IgD-negative memory B cell (primary cell): ENCODE measurements around the gene MAGEB3. TPM values are rescaled to one million over a fixed set of nuclear protein-coding genes. Genes with fewer than 3 reads are reported as not detected.
"Not testable (repeated sequence)": the region's sequence is repeated elsewhere in the genome, so short reads cannot be mapped to it uniquely, and the experiment has no call there.

Source experiments
- H3K27ac Mint-ChIP-seq, 3 donors: one replicate each; pipeline ENCODE4 v1.8.0; 2020 to 2022; ENCODE audit warnings: mild to moderate bottlenecking in 3 of 3, mixed read lengths in 3 of 3, moderate library complexity in 1 of 3
- H3K27me3 Mint-ChIP-seq: one replicate; pipeline ENCODE4 v1.8.0; 2021; ENCODE audit warnings: mixed read lengths
- H3K36me3 Mint-ChIP-seq: one replicate; pipeline ENCODE4 v1.8.0; 2020; ENCODE audit warnings: mild to moderate bottlenecking, mixed read lengths
- H3K4me1 Mint-ChIP-seq, 3 donors: one replicate each; pipeline ENCODE4 v1.8.0; 2020 to 2022; ENCODE audit warnings: mixed read lengths in 3 of 3, mild to moderate bottlenecking in 1 of 3
- H3K4me3 Mint-ChIP-seq, 4 donors: one replicate each; pipeline ENCODE4 v1.8.0; 2020 to 2022; ENCODE audit warnings: mild to moderate bottlenecking in 4 of 4, mixed read lengths in 4 of 4, moderate library complexity in 3 of 4
- H3K9me3 Mint-ChIP-seq, 3 donors: one replicate each; pipeline ENCODE4 v1.8.0; 2020 to 2021; ENCODE audit warnings: mixed read lengths in 3 of 3, mild to moderate bottlenecking in 1 of 3
- polyA plus RNA-seq: library from polyadenylated mRNA; unstranded; fragments of 300-500 nt; fragmentation: Illumina TruSeq; gene quantifications from one replicate; pipeline ENCODE4 v1.2.3, GENCODE V29; 2021

Gene MAGEB3
- polyA plus RNA-seq = not detected

GRCh38 chrX:30230395-30230794, at the start of gene MAGEB3:
MAGEB3 (plus strand) TSS chrX:30230657; CDS start chrX:30235925, 5,268 bp downstream.
- no peaks in the 10 kb centered on the region for H3K4me1 Mint-ChIP-seq
- H3K4me3 Mint-ChIP-seq = no peak within 1 kb of the TSS
- H3K27ac Mint-ChIP-seq = no peak within 1 kb of the TSS
- H3K27me3 Mint-ChIP-seq = no peaks in the 10 kb centered on the region
- H3K9me3 Mint-ChIP-seq = no peaks in the 10 kb centered on the region
- H3K36me3 Mint-ChIP-seq = no peaks in the 10 kb centered on the region

GRCh38 chrX:30181353-30181752, 49.1 kb upstream of the MAGEB3 start:
- Mint-ChIP-seq H3K4me1 (no peaks in the 10 kb centered on the region), H3K9me3 (peaks cover 0 to 6% (median 0%) of the 10 kb centered on the region in 3 donors), H3K4me3 (no peak overlapping the region), H3K36me3 (no peaks in the 10 kb centered on the region), H3K27me3 (peaks cover 7% of the 10 kb centered on the region), H3K27ac (no peak overlapping the region)

GRCh38 chrX:30183554-30183953, 46.9 kb upstream of the MAGEB3 start:
- Mint-ChIP-seq H3K36me3 (no peaks in the 10 kb centered on the region), H3K27me3 (peaks cover 5% of the 10 kb centered on the region), H3K4me1 (no peaks in the 10 kb centered on the region), H3K27ac (no peak overlapping the region), H3K9me3 (peaks cover 0 to 6% (median 0%) of the 10 kb centered on the region in 3 donors), H3K4me3 (no peak overlapping the region)

GRCh38 chrX:30190426-30190825, 40.0 kb upstream of the MAGEB3 start:
- Mint-ChIP-seq H3K27me3 (peaks cover 8% of the 10 kb centered on the region), H3K27ac (no peak overlapping the region), H3K9me3 (no peaks in the 10 kb centered on the region), H3K36me3 (no peaks in the 10 kb centered on the region), H3K4me1 (peaks cover 0 to 1% (median 0%) of the 10 kb centered on the region in 3 donors), H3K4me3 (no peak overlapping the region)

- not testable (repeated sequence) for H3K9me3 Mint-ChIP-seq, H3K27ac Mint-ChIP-seq, H3K36me3 Mint-ChIP-seq, H3K4me3 Mint-ChIP-seq, H3K4me1 Mint-ChIP-seq, H3K27me3 Mint-ChIP-seq
These were observed 36.5 kb upstream of the MAGEB3 start for GRCh38 chrX:30193910-30194309.

- Mint-ChIP-seq H3K27ac (no peak overlapping the region), H3K4me1 (peaks cover 0 to 1% (median 0%) of the 10 kb centered on the region in 3 donors), H3K4me3 (no peak overlapping the region), H3K27me3 (peaks cover 9% of the 10 kb centered on the region), H3K9me3 (no peaks in the 10 kb centered on the region), H3K36me3 (no peaks in the 10 kb centered on the region)
These were observed 34.1 kb upstream of the MAGEB3 start for GRCh38 chrX:30196322-30196721.

- Mint-ChIP-seq H3K4me1 (no peaks in the 10 kb centered on the region), H3K27ac (no peak overlapping the region), H3K9me3 (no peaks in the 10 kb centered on the region), H3K4me3 (no peak overlapping the region), H3K36me3 (no peaks in the 10 kb centered on the region), H3K27me3 (peaks cover 1% of the 10 kb centered on the region)
These were observed 18.3 kb upstream of the MAGEB3 start for GRCh38 chrX:30212172-30212571.

GRCh38 chrX:30215357-30215843, 15.1 kb upstream of the MAGEB3 start, which contains the start of gene MAGEB2:
MAGEB2 (plus strand) TSS chrX:30215563; CDS start chrX:30218581, 3,018 bp downstream.
- Mint-ChIP-seq H3K27me3 (peaks cover 1% of the 10 kb centered on the region), H3K4me3 (no peak within 1 kb of the TSS), H3K4me1 (no peaks in the 10 kb centered on the region), H3K9me3 (no peaks in the 10 kb centered on the region), H3K36me3 (no peaks in the 10 kb centered on the region), H3K27ac (no peak within 1 kb of the TSS)

- Mint-ChIP-seq H3K27ac (no peak overlapping the region), H3K4me3 (no peak overlapping the region), H3K27me3 (no peaks in the 10 kb centered on the region), H3K9me3 (no peaks in the 10 kb centered on the region), H3K4me1 (no peaks in the 10 kb centered on the region), H3K36me3 (no peaks in the 10 kb centered on the region)
These were observed 13.0 kb upstream of the MAGEB3 start for GRCh38 chrX:30217465-30217864.

GRCh38 chrX:30219372-30219771, 11.1 kb upstream of the MAGEB3 start:
- Mint-ChIP-seq H3K36me3 (no peaks in the 10 kb centered on the region), H3K27me3 (no peaks in the 10 kb centered on the region), H3K9me3 (no peaks in the 10 kb centered on the region), H3K4me3 (no peak overlapping the region), H3K4me1 (no peaks in the 10 kb centered on the region), H3K27ac (no peak overlapping the region)

GRCh38 chrX:30220661-30221060, 9.8 kb upstream of the MAGEB3 start:
- H3K27ac Mint-ChIP-seq = no peak overlapping the region
- no peaks in the 10 kb centered on the region for H3K36me3 Mint-ChIP-seq
- H3K4me3 Mint-ChIP-seq = no peak overlapping the region
- no peaks in the 10 kb centered on the region for H3K4me1 Mint-ChIP-seq
- H3K27me3 Mint-ChIP-seq = no peaks in the 10 kb centered on the region
- no peaks in the 10 kb centered on the region for H3K9me3 Mint-ChIP-seq

GRCh38 chrX:30224536-30224935, 5.9 kb upstream of the MAGEB3 start:
- Mint-ChIP-seq H3K4me3 (no peak overlapping the region), H3K36me3 (no peaks in the 10 kb centered on the region), H3K4me1 (no peaks in the 10 kb centered on the region), H3K27ac (no peak overlapping the region), H3K27me3 (no peaks in the 10 kb centered on the region), H3K9me3 (no peaks in the 10 kb centered on the region)

GRCh38 chrX:30228526-30228925, 1.9 kb upstream of the MAGEB3 start:
- Mint-ChIP-seq H3K9me3 (no peaks in the 10 kb centered on the region), H3K27ac (no peak overlapping the region), H3K27me3 (no peaks in the 10 kb centered on the region), H3K4me1 (no peaks in the 10 kb centered on the region), H3K36me3 (no peaks in the 10 kb centered on the region), H3K4me3 (no peak overlapping the region)

- H3K9me3 Mint-ChIP-seq = no peaks in the 10 kb centered on the region
- H3K27ac Mint-ChIP-seq = no peak within 1 kb of the TSS
- H3K4me1 Mint-ChIP-seq = no peaks in the 10 kb centered on the region
- no peak within 1 kb of the TSS for H3K4me3 Mint-ChIP-seq
- H3K27me3 Mint-ChIP-seq = peaks cover 2% of the 10 kb centered on the region
- no peaks in the 10 kb centered on the region for H3K36me3 Mint-ChIP-seq
These were observed 11.4 kb downstream of the MAGEB3 start, which contains the start of gene MAGEB4 for GRCh38 chrX:30241724-30242415. MAGEB4 (plus strand) TSS chrX:30242000; CDS start chrX:30242136, 136 bp downstream.

- peak within 1 kb of the TSS in 1 of 3 donors; percentile 19 for H3K27ac Mint-ChIP-seq
- no peaks in the 10 kb centered on the region for H3K9me3 Mint-ChIP-seq
- no peak within 1 kb of the TSS for H3K4me3 Mint-ChIP-seq
- H3K4me1 Mint-ChIP-seq = no peaks in the 10 kb centered on the region
- H3K27me3 Mint-ChIP-seq = peaks cover 2% of the 10 kb centered on the region
- H3K36me3 Mint-ChIP-seq = no peaks in the 10 kb centered on the region
These were observed 16.5 kb downstream of the MAGEB3 start, which contains the start of gene MAGEB1 for GRCh38 chrX:30246769-30247489. MAGEB1 (plus strand) TSS chrX:30247146; CDS start chrX:30250494, 3,348 bp downstream.
